Peyer's patch (tissue), 4 donors: Measurements from ENCODE around the gene LYSET.

Experiments used
- CTCF ChIP-seq, 6 experiments: fragments of 450-650 bp in 4 of 6; fragments of 200-600 bp in 2 of 6; sonication (generic) in 1 of 6; IDR thresholded peaks; one replicate each; pipeline ENCODE4 v1.5.1; 2017 to 2019; ENCODE audit warnings: antibody characterized with exemption in 6 of 6, mild to moderate bottlenecking in 3 of 6, moderate library complexity in 1 of 6
- POLR2A ChIP-seq, 2 donors: fragments of 450-650 bp; IDR thresholded peaks; one replicate each; pipeline ENCODE4 v1.5.1; 2017; ENCODE audit warnings: antibody characterized with exemption in 2 of 2, mild to moderate bottlenecking in 2 of 2, moderate library complexity in 2 of 2

GRCh38 chr14:93199031-93199430, 13.9 kb downstream of the LYSET start:
- TF ChIP-seq CTCF (IDR thresholded peaks at IDR 0.05) (no peak), POLR2A (IDR thresholded peaks at IDR 0.05) (no peak)
